Sigmoid colon (tissue), 7 donors: ENCODE results near the gene SEMA4A. TPM values are rescaled to one million over a fixed set of nuclear protein-coding genes. Genes with fewer than 3 reads are reported as not detected.

Experiments used
- DNase-seq: peaks from one replicate; pipeline ENCODE4 v3.0.0-alpha.2; 2019
- H3K27ac ChIP-seq, 4 donors: fragments of 200-600 bp; sonication (generic); one replicate each; pipeline ENCODE4 v1.5.1; 2016 to 2019; ENCODE audit warnings: mild to moderate bottlenecking in 1 of 4
- H3K27me3 ChIP-seq, 3 donors: fragments of 200-600 bp; sonication (generic); one replicate each; pipeline ENCODE4 v1.5.1; 2019; ENCODE audit warnings: mild to moderate bottlenecking in 1 of 3
- H3K36me3 ChIP-seq, 4 donors: fragments of 200-600 bp; sonication (generic); one replicate each; pipeline ENCODE4 v1.5.1; 2016 to 2019
- H3K4me1 ChIP-seq, 4 donors: fragments of 200-600 bp; sonication (generic); one replicate each; pipeline ENCODE4 v1.5.1; 2017 to 2019
- H3K4me3 ChIP-seq, 4 donors: fragments of 200-600 bp; sonication (generic); one replicate each; pipeline ENCODE4 v1.5.1; 2017 to 2019; ENCODE audit warnings: mild to moderate bottlenecking in 2 of 4, moderate library complexity in 1 of 4
- H3K9me3 ChIP-seq, 4 donors: fragments of 200-600 bp in 3 of 4; sonication (generic) in 3 of 4; one replicate each; pipeline versions ENCODE4 v1.5.1 to v1.6.1; 2013 to 2019
- CTCF ChIP-seq, 4 experiments: fragments of 450-650 bp in 3 of 4; fragments of 200-600 bp in 1 of 4; IDR thresholded peaks; one replicate each; pipeline ENCODE4 v1.5.1; 2016 to 2019; ENCODE audit warnings: antibody characterized with exemption in 4 of 4, mild to moderate bottlenecking in 3 of 4, moderate library complexity in 2 of 4
- EP300 ChIP-seq, 4 donors: sonication (generic); formaldehyde crosslinking; IDR thresholded peaks; one replicate each; pipeline ENCODE4 v1.6.1; 2017; ENCODE audit warnings: antibody characterized with exemption in 4 of 4
- POLR2A ChIP-seq, 2 donors: fragments of 450-650 bp; IDR thresholded peaks; one replicate each; pipeline ENCODE4 v1.6.1; 2016; ENCODE audit warnings: antibody characterized with exemption in 2 of 2, mild to moderate bottlenecking in 2 of 2, moderate library complexity in 2 of 2
- POLR2AphosphoS5 ChIP-seq, 4 donors: sonication (generic); formaldehyde crosslinking; IDR thresholded peaks; one replicate each; pipeline ENCODE4 v1.6.1; 2017; ENCODE audit warnings: antibody characterized with exemption in 4 of 4
- WGBS, 2 donors: extraction: QIAGEN DNeasy Blood & Tissue Kit; methylation state at CpG; one replicate each; pipeline ENCODE4 v1.1.7; 2013; 5-methylcytosine and 5-hydroxymethylcytosine counted together
- intact Hi-C: fragments of 100-400 bp; cut with DNase I; formaldehyde crosslinking; loops from one replicate; pipeline ENCODE4 v1.15.1; 2023
- polyA plus RNA-seq, 3 donors: library from polyadenylated mRNA; stranded (reverse); fragments of 200-250 nt; gene quantifications; one replicate each; pipeline ENCODE4 v1.2.3, GENCODE V29; 2013
- total RNA-seq, 4 donors: library from RNA; depleted of rRNA; stranded (reverse); fragments of >200 nt; gene quantifications; one replicate each; pipeline ENCODE4 v1.1.0, GENCODE V29; 2016
- donor health status: healthy with polysubstance abuse.
- donor health status: Bipolar disorder and iron deficiency.
- donor health status: healthy.

The SEMA4A gene
- total and polyA plus RNA-seq, 7 donors, result 1.4 to 6.3 (median 1.8) TPM

- no peaks in the 10 kb centered on the region for H3K27me3 ChIP-seq
- H3K27ac ChIP-seq, result no peak overlapping the region
- intact Hi-C loops, result loop anchor here (2.0 to 10.0 kb wide), 2 partner anchors 17 to 939 kb away; partner anchors contain the start of genes ETV3 and PMF1
- no peak overlapping the region for H3K4me3 ChIP-seq
- peaks cover 0 to 29% (median 17%) of the 10 kb centered on the region in 4 donors for H3K4me1 ChIP-seq
- TF ChIP-seq POLR2A (IDR thresholded peaks at IDR 0.05) (no peak), POLR2AphosphoS5 (IDR thresholded peaks at IDR 0.05) (no peak), EP300 (IDR thresholded peaks at IDR 0.05) (no peak), CTCF (IDR thresholded peaks at IDR 0.05) (no peak)
- 66 to 77% methylated on average over 4 of the region's 4 CpGs for WGBS, 2 donors
- H3K36me3 ChIP-seq, result peaks cover 5 to 15% (median 7%) of the 10 kb centered on the region in 4 donors
- no peak for DNase-seq
- H3K9me3 ChIP-seq, result no peaks in the 10 kb centered on the region
Measured at GRCh38 chr1:156195853-156196252, 42.5 kb downstream of the SEMA4A start.

DNA sequence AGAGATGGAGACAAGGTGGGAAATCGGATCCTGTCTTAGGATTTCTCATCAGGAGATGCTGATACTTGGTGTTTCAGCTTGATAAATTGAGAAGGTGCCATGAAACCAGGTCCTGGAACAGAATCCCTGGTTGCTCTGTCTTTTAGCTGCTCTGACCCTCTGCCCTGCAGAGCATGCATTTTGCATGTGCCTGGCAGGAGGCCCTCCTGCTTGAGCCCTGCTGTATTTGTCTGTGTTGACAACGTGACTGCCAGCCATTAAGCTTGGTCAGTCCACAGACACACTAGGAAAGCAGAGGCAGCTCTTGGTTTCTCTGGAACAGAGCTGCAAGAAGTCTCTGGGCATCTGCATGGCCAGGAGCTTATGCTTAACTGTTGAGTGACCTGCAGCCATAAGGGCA lies 43.1 kb downstream of the SEMA4A start:
- Histone ChIP-seq H3K36me3 (peaks cover 5 to 16% (median 7%) of the 10 kb centered on the region in 4 donors), H3K9me3 (no peaks in the 10 kb centered on the region), H3K4me1 (peaks cover 0 to 29% (median 17%) of the 10 kb centered on the region in 4 donors), H3K27ac (no peak overlapping the region), H3K4me3 (no peak overlapping the region), H3K27me3 (no peaks in the 10 kb centered on the region)
- WGBS, 2 donors, result 73 to 78% methylated on average over 2 of the region's 2 CpGs
- intact Hi-C loops, result loop anchor here (10.0 kb wide), 1 partner anchor 938 kb away; the partner anchor contains the start of gene ETV3
- TF ChIP-seq EP300 (IDR thresholded peaks at IDR 0.05), result no peak
- TF ChIP-seq POLR2A (IDR thresholded peaks at IDR 0.05), result no peak
- TF ChIP-seq CTCF (IDR thresholded peaks at IDR 0.05), result no peak
- no peak for TF ChIP-seq POLR2AphosphoS5 (IDR thresholded peaks at IDR 0.05)
- no peak for DNase-seq

- peaks cover 0 to 45% (median 34%) of the 10 kb centered on the region in 4 donors for H3K4me1 ChIP-seq
- no peak overlapping the region for H3K27ac ChIP-seq
- H3K4me3 ChIP-seq, result no peak overlapping the region
- intact Hi-C loops, result loop anchor here (10.0 kb wide), 1 partner anchor 936 kb away; the partner anchor contains the start of gene ETV3
- H3K27me3 ChIP-seq, result no peaks in the 10 kb centered on the region
- DNase-seq, result no peak
- H3K9me3 ChIP-seq, result no peaks in the 10 kb centered on the region
- TF ChIP-seq EP300 (IDR thresholded peaks at IDR 0.05) (no peak), POLR2AphosphoS5 (IDR thresholded peaks at IDR 0.05) (no peak), POLR2A (IDR thresholded peaks at IDR 0.05) (no peak)
- peaks cover 5 to 19% (median 7%) of the 10 kb centered on the region in 4 donors for H3K36me3 ChIP-seq
- WGBS, 2 donors, result 67 to 70% methylated on average over 5 of the region's 5 CpGs
Measured at GRCh38 chr1:156198831-156199349, 45.5 kb downstream of the SEMA4A start.

GRCh38 chr1:156200044-156200443 lies 46.7 kb downstream of the SEMA4A start:
- H3K27me3 ChIP-seq, result no peaks in the 10 kb centered on the region
- no peak overlapping the region for H3K4me3 ChIP-seq
- no peak for TF ChIP-seq EP300 (IDR thresholded peaks at IDR 0.05)
- no peak for TF ChIP-seq POLR2A (IDR thresholded peaks at IDR 0.05)
- no peak for TF ChIP-seq CTCF (IDR thresholded peaks at IDR 0.05)
- TF ChIP-seq POLR2AphosphoS5 (IDR thresholded peaks at IDR 0.05), result no peak
- intact Hi-C loops, result no loop called here
- 95 to 96% methylated on average over 8 of the region's 8 CpGs for WGBS, 2 donors
- peaks cover 0 to 38% (median 33%) of the 10 kb centered on the region in 4 donors for H3K4me1 ChIP-seq
- no peak overlapping the region for H3K27ac ChIP-seq
- peak; percentile 60 for DNase-seq
- H3K36me3 ChIP-seq, result peaks cover 5 to 19% (median 7%) of the 10 kb centered on the region in 4 donors
- H3K9me3 ChIP-seq, result no peaks in the 10 kb centered on the region

GRCh38 chr1:156203331-156203730 lies 49.9 kb downstream of the SEMA4A start:
- Histone ChIP-seq H3K36me3 (peaks cover 5 to 38% (median 10%) of the 10 kb centered on the region in 4 donors), H3K27ac (peak overlapping the region in 3 of 4 donors; percentile 30 to 57 (median 57)), H3K9me3 (no peaks in the 10 kb centered on the region), H3K4me1 (peaks cover 0 to 26% (median 24%) of the 10 kb centered on the region in 4 donors), H3K4me3 (no peak overlapping the region), H3K27me3 (no peaks in the 10 kb centered on the region)
- TF ChIP-seq CTCF (IDR thresholded peaks at IDR 0.05) (no peak), POLR2A (IDR thresholded peaks at IDR 0.05) (no peak), POLR2AphosphoS5 (IDR thresholded peaks at IDR 0.05) (peak in 2 of 4 donors; percentile 70 to 74)
- DNase-seq, result peak; percentile 6
- intact Hi-C loops, result no loop called here
